Measurements from ENCODE around the gene PCDHA11.
"Not testable (repeated sequence)": the region's sequence is repeated elsewhere in the genome, so short reads cannot be mapped to it uniquely, and the experiment has no call there.

The PCDHA11 gene

GRCh38 chr5:140823475-140823874 lies 45.3 kb upstream of the PCDHA11 start:
- no peak overlapping the region for H3K4me3 ChIP-seq (ENCODE audit: low read depth, low read length)
- H3K9ac ChIP-seq = no peak overlapping the region
- no peak overlapping the region for H3K27ac ChIP-seq
- no peak for TF ChIP-seq CTCF (IDR thresholded peaks at IDR 0.05)
- peaks cover 1% of the 10 kb centered on the region for H3K9me3 ChIP-seq (ENCODE audit: control insufficient read depth, low read length)
- no peak overlapping the region for H2AFZ ChIP-seq
- no peak overlapping the region for H3K4me2 ChIP-seq (ENCODE audit: low read length)
- no peaks in the 10 kb centered on the region for H3K4me1 ChIP-seq
- H3K36me3 ChIP-seq (ENCODE audit: control insufficient read depth, insufficient read depth, low read length) = no peaks in the 10 kb centered on the region
- H3K79me2 ChIP-seq = no peaks in the 10 kb centered on the region
- no peaks in the 10 kb centered on the region for H3K27me3 ChIP-seq (ENCODE audit: control insufficient read depth, insufficient read depth, low read length)

- Histone ChIP-seq H3K27ac (peak within 1 kb of the TSS; percentile 12), H3K9me3 (ENCODE audit: control insufficient read depth, low read length) (peaks cover 3% of the 10 kb centered on the region), H3K36me3 (ENCODE audit: control insufficient read depth, insufficient read depth, low read length) (no peaks in the 10 kb centered on the region), H3K4me1 (no peaks in the 10 kb centered on the region), H3K9ac (no peak within 1 kb of the TSS), H2AFZ (no peak within 1 kb of the TSS), H3K4me2 (ENCODE audit: low read length) (no peak within 1 kb of the TSS), H3K27me3 (ENCODE audit: control insufficient read depth, insufficient read depth, low read length) (no peaks in the 10 kb centered on the region), H3K79me2 (no peaks in the 10 kb centered on the region), H3K4me3 (ENCODE audit: low read depth, low read length) (no peak within 1 kb of the TSS)
- TF ChIP-seq CTCF (IDR thresholded peaks at IDR 0.05) = no peak
Measured at GRCh38 chr5:140827704-140828361, 40.9 kb upstream of the PCDHA11 start, which contains the start of gene PCDHA6. Gene PCDHA6, plus strand, starts transcription at chr5:140827960. Its CDS starts 132 bp downstream, at chr5:140828092.

GRCh38 chr5:140828362-140828737 lies 40.4 kb upstream of the PCDHA11 start:
- H3K27me3 ChIP-seq (ENCODE audit: control insufficient read depth, insufficient read depth, low read length) = no peaks in the 10 kb centered on the region
- no peaks in the 10 kb centered on the region for H3K79me2 ChIP-seq
- no peaks in the 10 kb centered on the region for H3K36me3 ChIP-seq (ENCODE audit: control insufficient read depth, insufficient read depth, low read length)
- peaks cover 3% of the 10 kb centered on the region for H3K9me3 ChIP-seq (ENCODE audit: control insufficient read depth, low read length)
- TF ChIP-seq CTCF (IDR thresholded peaks at IDR 0.05) = no peak
- H3K27ac ChIP-seq = no peak overlapping the region
- no peaks in the 10 kb centered on the region for H3K4me1 ChIP-seq
- H3K4me2 ChIP-seq (ENCODE audit: low read length) = no peak overlapping the region
- H3K9ac ChIP-seq = no peak overlapping the region
- no peak overlapping the region for H2AFZ ChIP-seq
- H3K4me3 ChIP-seq (ENCODE audit: low read depth, low read length) = no peak overlapping the region

GRCh38 chr5:140829511-140830501 lies 39.0 kb upstream of the PCDHA11 start:
- not testable (repeated sequence) for H3K4me2 ChIP-seq (ENCODE audit: low read length); H3K27ac ChIP-seq; H3K27me3 ChIP-seq (ENCODE audit: control insufficient read depth, insufficient read depth, low read length); H3K4me3 ChIP-seq (ENCODE audit: low read depth, low read length); H3K79me2 ChIP-seq; H3K9me3 ChIP-seq (ENCODE audit: control insufficient read depth, low read length); H2AFZ ChIP-seq; H3K36me3 ChIP-seq (ENCODE audit: control insufficient read depth, insufficient read depth, low read length); H3K9ac ChIP-seq; H3K4me1 ChIP-seq

- H3K4me3 ChIP-seq (ENCODE audit: low read depth, low read length) = no peak within 1 kb of the TSS
- TF ChIP-seq CTCF (IDR thresholded peaks at IDR 0.05) = no peak
- H3K79me2 ChIP-seq = no peaks in the 10 kb centered on the region
- H3K4me2 ChIP-seq (ENCODE audit: low read length) = no peak within 1 kb of the TSS
- no peaks in the 10 kb centered on the region for H3K27me3 ChIP-seq (ENCODE audit: control insufficient read depth, insufficient read depth, low read length)
- no peaks in the 10 kb centered on the region for H3K36me3 ChIP-seq (ENCODE audit: control insufficient read depth, insufficient read depth, low read length)
- no peaks in the 10 kb centered on the region for H3K9me3 ChIP-seq (ENCODE audit: control insufficient read depth, low read length)
- H3K9ac ChIP-seq = no peak within 1 kb of the TSS
- no peaks in the 10 kb centered on the region for H3K4me1 ChIP-seq
- no peak within 1 kb of the TSS for H2AFZ ChIP-seq
- H3K27ac ChIP-seq = no peak within 1 kb of the TSS
Measured at GRCh38 chr5:140833993-140834392, 34.8 kb upstream of the PCDHA11 start, which contains the start of gene PCDHA7. Gene PCDHA7, plus strand, starts transcription at chr5:140834269. Its CDS starts 115 bp downstream, at chr5:140834384.

GRCh38 chr5:140834439-140835008 lies 34.2 kb upstream of the PCDHA11 start:
- not testable (repeated sequence) for H3K4me3 ChIP-seq (ENCODE audit: low read depth, low read length); H2AFZ ChIP-seq; H3K27ac ChIP-seq; H3K4me2 ChIP-seq (ENCODE audit: low read length); H3K27me3 ChIP-seq (ENCODE audit: control insufficient read depth, insufficient read depth, low read length); H3K9ac ChIP-seq; H3K79me2 ChIP-seq; H3K4me1 ChIP-seq; H3K36me3 ChIP-seq (ENCODE audit: control insufficient read depth, insufficient read depth, low read length); H3K9me3 ChIP-seq (ENCODE audit: control insufficient read depth, low read length)

All from parathyroid adenoma (tissue), 2 donors.